Natural killer cell (primary cell): ENCODE measurements around the gene CENPO. TPM values are rescaled to one million over a fixed set of nuclear protein-coding genes. Genes with fewer than 3 reads are reported as not detected.

Experiments used
- ATAC-seq, 3 donors: fragments of 150-1000 bp in 2 of 3; fragments of 200-7000 bp in 1 of 3; cut with Tn5 transposase; 1 replicate in 1 of 3; 2 replicates in 2 of 3; pipeline ENCODE4 v1.10.0; 2021; ENCODE audit warnings: mild to moderate bottlenecking in 2 of 3, moderate library complexity in 2 of 3
- DNase-seq, 2 donors: peaks; one replicate each; pipeline versions ENCODE4 v3.0.0 to v3.0.0-alpha.2; 2013 to 2021; ENCODE audit warnings: mixed read lengths in 1 of 2
- H3K27ac ChIP-seq: one replicate; pipeline ENCODE4 v1.5.1; 2013; ENCODE audit warnings: mild to moderate bottlenecking, low read length
- H3K27me3 ChIP-seq: one replicate; pipeline ENCODE4 v1.6.1; 2013; ENCODE audit warnings: low read length; ENCODE audit not compliant: control insufficient read depth, insufficient read depth
- H3K36me3 ChIP-seq: one replicate; pipeline ENCODE4 v1.6.1; 2013; ENCODE audit warnings: low read length; ENCODE audit not compliant: control insufficient read depth, insufficient read depth
- H3K4me1 ChIP-seq: one replicate; pipeline ENCODE4 v1.6.1; 2013; ENCODE audit warnings: low read length; ENCODE audit not compliant: control insufficient read depth, insufficient read depth
- H3K4me3 ChIP-seq: one replicate; pipeline ENCODE4 v1.5.1; 2013; ENCODE audit warnings: low read length
- H3K9me3 ChIP-seq: one replicate; pipeline ENCODE4 v1.6.1; 2013; ENCODE audit warnings: low read length; ENCODE audit not compliant: control insufficient read depth, insufficient read depth
- H3K27ac Mint-ChIP-seq, 2 donors: one replicate each; pipeline ENCODE4 v1.8.0; 2022; ENCODE audit warnings: mild to moderate bottlenecking in 2 of 2, mixed read lengths in 2 of 2, moderate library complexity in 1 of 2
- H3K27me3 Mint-ChIP-seq, 2 donors: one replicate each; pipeline ENCODE4 v1.8.0; 2022; ENCODE audit warnings: low read depth in 2 of 2, mixed read lengths in 2 of 2
- H3K36me3 Mint-ChIP-seq: one replicate; pipeline ENCODE4 v1.8.0; 2022; ENCODE audit warnings: mixed read lengths
- H3K4me1 Mint-ChIP-seq, 2 donors: one replicate each; pipeline ENCODE4 v1.8.0; 2022; ENCODE audit warnings: mixed read lengths in 2 of 2
- H3K4me3 Mint-ChIP-seq: one replicate; pipeline ENCODE4 v1.8.0; 2022; ENCODE audit warnings: mild to moderate bottlenecking, moderate library complexity, mixed read lengths
- H3K9me3 Mint-ChIP-seq, 2 donors: one replicate each; pipeline ENCODE4 v1.8.0; 2022; ENCODE audit warnings: mixed read lengths in 2 of 2
- WGBS: methylation state at CpG from one replicate; pipeline ENCODE4 v1.1.7; 2013; ENCODE audit warnings: missing lambda C conversion rate; ENCODE audit not compliant: insufficient coverage; 5-methylcytosine and 5-hydroxymethylcytosine counted together
- intact Hi-C: fragments of 100-400 bp; cut with micrococcal nuclease; formaldehyde crosslinking; loops from one replicate; pipeline ENCODE4 v1.14.2; 2022
- total RNA-seq, 4 donors: library from RNA; stranded (reverse); fragments of 120-200 nt in 1 of 4; gene quantifications; one replicate each; pipeline versions ENCODE4 v1.2.3 to v1.2.4, GENCODE V29; 2013 to 2022
- TF ChIP-seq, protein P1 (sequence below): fragments of 200-600 bp; IDR thresholded peaks from one replicate; pipeline ENCODE4 v1.8.0; 2022; ENCODE audit warnings: antibody characterized with exemption

The CENPO gene
- total RNA-seq, 3 donors from 2014 or later (not counting 1 experiment from before 2014, with no cell fraction given) = 8.1 to 15.1 (median 11.2) TPM

DNA sequence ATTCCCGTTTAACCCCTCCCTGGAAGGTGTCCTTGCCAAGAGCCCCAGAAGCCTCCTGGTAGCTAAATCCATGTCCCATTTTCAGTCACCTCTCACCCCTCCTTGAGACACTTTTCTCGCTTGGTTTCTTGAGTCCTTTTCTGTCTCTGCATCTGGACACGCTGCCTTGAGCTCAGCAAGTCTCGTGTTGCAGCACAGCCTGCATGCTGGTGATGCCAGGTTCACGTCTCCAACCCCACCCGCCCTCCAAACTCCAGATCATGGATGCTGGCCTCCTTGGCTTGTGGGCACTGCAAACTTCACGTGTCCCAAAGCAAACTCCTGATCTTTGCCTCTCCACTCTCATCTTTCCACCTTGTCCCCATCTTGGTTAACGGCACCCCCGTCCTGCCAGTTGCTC, 39.3 kb downstream of the CENPO start:
- no peak overlapping the region for H3K4me3 ChIP-seq
- H3K4me3 Mint-ChIP-seq = no peak overlapping the region
- H3K9me3 ChIP-seq = no peaks in the 10 kb centered on the region
- no peaks in the 10 kb centered on the region for H3K27me3 Mint-ChIP-seq
- no peaks in the 10 kb centered on the region for H3K27me3 ChIP-seq
- H3K27ac Mint-ChIP-seq = peak overlapping the region in 1 of 2 donors; percentile 56
- H3K36me3 Mint-ChIP-seq = no peaks in the 10 kb centered on the region
- ATAC-seq (no peak), DNase-seq (no peak)
- peaks cover 4 to 10% of the 10 kb centered on the region in 2 donors for H3K4me1 Mint-ChIP-seq
- 88% methylated on average over 9 of the region's 9 CpGs for WGBS
- TF ChIP-seq, protein P1, sequence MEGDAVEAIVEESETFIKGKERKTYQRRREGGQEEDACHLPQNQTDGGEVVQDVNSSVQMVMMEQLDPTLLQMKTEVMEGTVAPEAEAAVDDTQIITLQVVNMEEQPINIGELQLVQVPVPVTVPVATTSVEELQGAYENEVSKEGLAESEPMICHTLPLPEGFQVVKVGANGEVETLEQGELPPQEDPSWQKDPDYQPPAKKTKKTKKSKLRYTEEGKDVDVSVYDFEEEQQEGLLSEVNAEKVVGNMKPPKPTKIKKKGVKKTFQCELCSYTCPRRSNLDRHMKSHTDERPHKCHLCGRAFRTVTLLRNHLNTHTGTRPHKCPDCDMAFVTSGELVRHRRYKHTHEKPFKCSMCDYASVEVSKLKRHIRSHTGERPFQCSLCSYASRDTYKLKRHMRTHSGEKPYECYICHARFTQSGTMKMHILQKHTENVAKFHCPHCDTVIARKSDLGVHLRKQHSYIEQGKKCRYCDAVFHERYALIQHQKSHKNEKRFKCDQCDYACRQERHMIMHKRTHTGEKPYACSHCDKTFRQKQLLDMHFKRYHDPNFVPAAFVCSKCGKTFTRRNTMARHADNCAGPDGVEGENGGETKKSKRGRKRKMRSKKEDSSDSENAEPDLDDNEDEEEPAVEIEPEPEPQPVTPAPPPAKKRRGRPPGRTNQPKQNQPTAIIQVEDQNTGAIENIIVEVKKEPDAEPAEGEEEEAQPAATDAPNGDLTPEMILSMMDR = no peak
- intact Hi-C loops = no loop called here
- H3K36me3 ChIP-seq = no peaks in the 10 kb centered on the region
- peaks cover 1% of the 10 kb centered on the region for H3K4me1 ChIP-seq
- H3K9me3 Mint-ChIP-seq = no peaks in the 10 kb centered on the region
- H3K27ac ChIP-seq = no peak overlapping the region

DNA sequence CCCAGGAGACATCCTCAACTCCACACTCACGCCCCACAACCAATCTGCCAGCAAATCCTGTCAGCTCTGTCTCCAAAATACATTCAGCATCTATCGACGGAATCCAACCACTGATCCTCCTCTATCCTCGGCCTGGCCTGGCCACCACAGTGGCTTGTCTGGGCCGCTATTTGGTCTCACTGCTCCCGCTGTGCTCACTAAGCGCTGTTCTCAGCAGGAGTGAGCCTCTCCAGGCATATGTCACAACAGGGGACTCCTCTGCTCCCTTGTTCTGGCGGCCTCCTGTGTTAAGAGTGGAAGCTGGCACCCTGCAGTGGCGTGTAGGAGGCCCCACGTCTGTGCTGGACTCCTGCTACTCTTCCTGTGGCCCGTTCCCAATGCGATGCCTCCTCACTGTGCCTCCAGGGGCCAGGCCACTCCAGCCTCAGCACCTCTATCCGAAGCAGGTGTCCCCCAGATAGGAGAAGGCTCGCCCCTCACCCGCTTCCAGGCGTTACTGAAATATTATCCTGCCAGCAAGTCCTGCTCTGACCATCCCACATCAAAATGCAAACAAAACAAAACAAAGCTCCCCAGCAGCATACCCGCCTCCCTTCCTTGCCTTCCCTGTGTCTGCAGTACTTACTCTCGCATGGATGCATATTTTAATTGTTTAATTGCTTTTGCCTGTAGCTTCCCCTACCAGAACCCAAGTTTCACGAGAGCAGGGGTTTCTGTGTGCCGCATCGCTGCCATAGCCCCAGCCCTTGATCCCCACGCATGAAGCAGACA, 39.9 kb downstream of the CENPO start:
- ATAC-seq (no peak), DNase-seq (no peak)
- H3K27me3 ChIP-seq = no peaks in the 10 kb centered on the region
- Mint-ChIP-seq H3K36me3 (no peaks in the 10 kb centered on the region), H3K27ac (peak overlapping the region in 1 of 2 donors; percentile 56), H3K9me3 (no peaks in the 10 kb centered on the region), H3K4me3 (no peak overlapping the region), H3K27me3 (no peaks in the 10 kb centered on the region), H3K4me1 (peaks cover 0 to 5% of the 10 kb centered on the region in 2 donors)
- no peaks in the 10 kb centered on the region for H3K36me3 ChIP-seq
- 95% methylated on average over 22 of the region's 22 CpGs for WGBS
- H3K4me1 ChIP-seq = no peaks in the 10 kb centered on the region
- intact Hi-C loops = no loop called here
- no peaks in the 10 kb centered on the region for H3K9me3 ChIP-seq
- H3K4me3 ChIP-seq = no peak overlapping the region
- H3K27ac ChIP-seq = no peak overlapping the region
- TF ChIP-seq, protein P1 = no peak

DNA sequence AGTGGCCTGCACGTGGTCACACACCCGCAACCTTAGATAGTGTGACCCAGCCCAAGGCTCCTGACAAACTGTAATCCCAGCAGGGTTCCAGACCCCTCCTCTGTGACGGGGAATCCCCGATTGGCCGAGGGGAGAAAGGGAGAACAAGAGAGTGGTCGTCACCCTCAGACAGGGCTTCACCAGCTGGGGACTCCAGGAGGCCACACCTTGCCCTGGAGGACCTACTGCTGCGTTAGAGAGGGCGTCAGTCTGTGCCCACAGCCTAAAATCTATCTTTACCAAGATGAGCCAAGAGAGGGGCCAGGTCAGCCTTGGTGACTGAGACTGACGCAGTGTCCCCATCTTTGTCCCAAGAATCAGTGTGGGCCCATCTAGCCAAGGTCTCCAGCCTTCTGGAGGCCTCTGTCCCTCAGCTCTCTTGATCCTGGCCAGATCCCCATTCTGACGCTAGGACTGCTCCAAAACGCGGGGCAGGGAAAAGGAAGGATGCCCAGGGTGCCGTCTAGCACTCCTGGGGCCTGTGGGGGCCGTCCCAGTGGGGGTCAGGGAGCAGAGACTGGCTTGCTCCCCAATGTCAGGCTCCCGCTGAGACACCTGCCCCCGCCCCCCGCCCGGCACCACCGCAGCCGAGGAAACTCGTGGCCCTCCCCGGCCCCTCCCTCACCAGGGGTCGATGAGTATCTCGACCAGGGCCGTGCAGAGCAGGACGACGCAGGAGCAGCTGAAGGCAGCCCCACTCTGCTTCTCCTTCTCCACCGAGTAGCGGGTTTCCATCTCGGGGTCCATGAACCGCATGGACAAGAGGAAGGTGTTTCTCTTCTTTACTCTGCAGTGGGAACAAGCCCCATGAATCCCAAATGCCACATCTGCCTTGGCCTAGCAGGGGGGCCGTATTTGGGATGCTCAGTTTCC, 40.9 kb downstream of the CENPO start:
- Histone ChIP-seq H3K4me1 (no peaks in the 10 kb centered on the region), H3K27ac (no peak overlapping the region), H3K4me3 (no peak overlapping the region), H3K9me3 (no peaks in the 10 kb centered on the region), H3K36me3 (no peaks in the 10 kb centered on the region), H3K27me3 (no peaks in the 10 kb centered on the region)
- Mint-ChIP-seq H3K27ac (no peak overlapping the region), H3K9me3 (no peaks in the 10 kb centered on the region), H3K27me3 (no peaks in the 10 kb centered on the region), H3K36me3 (no peaks in the 10 kb centered on the region), H3K4me3 (no peak overlapping the region), H3K4me1 (peaks cover 0 to 5% of the 10 kb centered on the region in 2 donors)
- WGBS = 98% methylated on average over 32 of the region's 32 CpGs
- DNase-seq (no peak), ATAC-seq (no peak)
- intact Hi-C loops = no loop called here
- TF ChIP-seq, protein P1 = no peak
